Heart left ventricle (tissue), 16 donors: ENCODE measurements around the gene PADI2. TPM values are rescaled to one million over a fixed set of nuclear protein-coding genes. Genes with fewer than 3 reads are reported as not detected.

Experiments
- ATAC-seq, 4 donors: fragments of 200-7000 bp; cut with Tn5 transposase; one replicate each; pipeline ENCODE4 v1.9.1; 2020 to 2022; ENCODE audit warnings: moderate library complexity in 4 of 4, mild to moderate bottlenecking in 3 of 4, moderate number of reproducible peaks in 1 of 4
- DNase-seq, 5 donors: peaks; one replicate each; pipeline ENCODE4 v3.0.0-alpha.2; 2020
- H3K27ac ChIP-seq, 12 donors: fragments of 200-600 bp; sonication (generic) in 4 of 12; one replicate each; pipeline versions ENCODE4 v1.5.0 to v1.8.0; 2016 to 2022; ENCODE audit warnings: mild to moderate bottlenecking in 2 of 12
- H3K27me3 ChIP-seq, 9 donors: fragments of 200-600 bp; sonication (generic) in 2 of 9; one replicate each; pipeline versions ENCODE4 v1.5.1 to v1.8.0; 2016 to 2022; ENCODE audit warnings: mild to moderate bottlenecking in 3 of 9
- H3K36me3 ChIP-seq, 9 donors: fragments of 200-600 bp; sonication (generic) in 2 of 9; one replicate each; pipeline versions ENCODE4 v1.5.0 to v1.8.0; 2018 to 2022; ENCODE audit warnings: mild to moderate bottlenecking in 2 of 9
- H3K4me1 ChIP-seq, 12 donors: fragments of 200-600 bp; sonication (generic) in 4 of 12; one replicate each; pipeline versions ENCODE4 v1.5.0 to v1.8.0; 2016 to 2022; ENCODE audit warnings: mild to moderate bottlenecking in 3 of 12
- H3K4me3 ChIP-seq, 12 donors: fragments of 200-600 bp; sonication (generic) in 4 of 12; one replicate each; pipeline versions ENCODE4 v1.5.0 to v1.8.0; 2017 to 2022; ENCODE audit warnings: mild to moderate bottlenecking in 9 of 12, moderate library complexity in 4 of 12
- H3K9me3 ChIP-seq, 12 donors: fragments of 200-600 bp; sonication (generic) in 4 of 12; one replicate each; pipeline versions ENCODE4 v1.5.0 to v1.8.0; 2016 to 2022; ENCODE audit warnings: mild to moderate bottlenecking in 1 of 12
- CTCF ChIP-seq, 12 donors: fragments of 200-600 bp; sonication (generic) in 4 of 12; IDR thresholded peaks; one replicate each; pipeline versions ENCODE4 v1.5.0 to v1.8.0; 2018 to 2022; ENCODE audit warnings: antibody characterized with exemption in 12 of 12, mild to moderate bottlenecking in 5 of 12
- POLR2A ChIP-seq, 2 donors: fragments of 450-650 bp; IDR thresholded peaks; one replicate each; pipeline ENCODE4 v1.6.1; 2017; ENCODE audit warnings: antibody characterized with exemption in 2 of 2, mild to moderate bottlenecking in 2 of 2, moderate library complexity in 2 of 2
- WGBS, 4 donors: extraction: QIAGEN DNeasy Blood & Tissue Kit in 2 of 4; methylation state at CpG; one replicate each; pipeline versions ENCODE4 v1.1.5 to v1.1.7; 2013 to 2018; 5-methylcytosine and 5-hydroxymethylcytosine counted together
- intact Hi-C, 10 donors: fragments of 100-400 bp; cut with DNase I; formaldehyde crosslinking; loops; one replicate each; pipeline versions ENCODE4 v1.11.1 to v1.14.2; 2022
- polyA plus RNA-seq, 2 donors: library from polyadenylated mRNA; stranded (reverse); fragments of 200-250 nt; gene quantifications; one replicate each; pipeline ENCODE4 v1.2.3, GENCODE V29; 2013
- total RNA-seq, 9 donors: library from RNA; depleted of rRNA in 2 of 9; stranded (reverse); fragments of >200 nt in 2 of 9; fragmentation: NEBNext Ultra II Directional in 3 of 9; extraction: Animal tissue kit (Norgen Biotek cat#: 25700) in 3 of 9; gene quantifications; one replicate each; pipeline versions ENCODE4 v1.1.0 to v1.2.4, GENCODE V29; 2016 to 2023
- donor health status: ischemic (EF 13 %, LVEDD 7.1; RV severe dilation, severe dysfunction).
- donor health status: healthy with polysubstance abuse.
- donor health status: DM: no; HTN: yes; CAD: no.
- donor health status: DM: no; HTN: no; CAD: no.
- donor health status: ischemic (EF 25% LVEDD 6.9; RV normal size, moderate dysfunction).
- donor health status: ischemic (EF 25% LVEDD 5.7; RV mildly dilated, moderate dysfunction).
- donor health status: healthy.
- donor health status: DM: yes; HTN: yes; CAD: no.
- donor health status: ischemic (EF 35%, LVEDD 5.7; RV mildly dilated, moderate dysfunction).
- donor health status: nonischemic (EF 11% LVEDD 7.7; RV severe dilation, severe dysfunction).
- donor health status: DM: yes; HTN: yes; CAD: no.
- donor health status: PGD.
- donor health status: ischemic (EF 29% LVEDD 5.4; RV normal size, mild dysfunction).
- donor health status: nonischemic (EF 23%, LVEDD 6.1; RV moderate dilation, normal function).

The PADI2 gene
- total and polyA plus RNA-seq, 11 donors: 0.08 to 2.0 (median 0.49) TPM

GRCh38 chr1:17139637-17140036, 20.4 kb upstream of the PADI2 start:
- peaks cover 0 to 5% (median 0%) of the 10 kb centered on the region in 12 donors for H3K4me1 ChIP-seq
- no peak overlapping the region for H3K27ac ChIP-seq
- ATAC-seq: no peak
- H3K4me3 ChIP-seq: no peak overlapping the region
- DNase-seq: no peak
- intact Hi-C loops: no loop called here
- H3K36me3 ChIP-seq: no peaks in the 10 kb centered on the region
- TF ChIP-seq CTCF (IDR thresholded peaks at IDR 0.05): no peak
- no peak for TF ChIP-seq POLR2A (IDR thresholded peaks at IDR 0.05)
- peaks cover 0 to 3% (median 0%) of the 10 kb centered on the region in 12 donors for H3K9me3 ChIP-seq
- peaks cover 0 to 36% (median 3%) of the 10 kb centered on the region in 9 donors for H3K27me3 ChIP-seq

DNA sequence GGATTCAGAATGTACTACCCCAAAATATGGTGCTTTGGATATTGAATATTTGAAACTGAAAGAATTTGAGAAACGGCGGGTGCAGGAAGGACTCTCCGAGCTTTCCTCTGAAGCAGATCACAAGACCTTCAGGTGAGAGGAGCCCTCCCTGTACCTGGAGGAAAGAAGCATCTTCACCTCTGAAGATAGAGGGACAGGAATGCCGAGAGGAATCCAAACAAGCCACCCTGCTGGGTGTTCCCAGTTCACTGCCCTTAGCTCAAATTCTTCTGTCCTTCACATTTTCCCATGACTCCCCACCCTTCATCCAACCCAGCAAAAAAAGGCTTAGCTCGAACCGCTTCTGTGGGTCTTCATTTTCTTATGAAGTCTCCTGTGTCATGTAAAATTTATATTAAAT, 18.2 kb upstream of the PADI2 start:
- no peak for TF ChIP-seq CTCF (IDR thresholded peaks at IDR 0.05)
- no peak for TF ChIP-seq POLR2A (IDR thresholded peaks at IDR 0.05)
- intact Hi-C loops: no loop called here

DNA sequence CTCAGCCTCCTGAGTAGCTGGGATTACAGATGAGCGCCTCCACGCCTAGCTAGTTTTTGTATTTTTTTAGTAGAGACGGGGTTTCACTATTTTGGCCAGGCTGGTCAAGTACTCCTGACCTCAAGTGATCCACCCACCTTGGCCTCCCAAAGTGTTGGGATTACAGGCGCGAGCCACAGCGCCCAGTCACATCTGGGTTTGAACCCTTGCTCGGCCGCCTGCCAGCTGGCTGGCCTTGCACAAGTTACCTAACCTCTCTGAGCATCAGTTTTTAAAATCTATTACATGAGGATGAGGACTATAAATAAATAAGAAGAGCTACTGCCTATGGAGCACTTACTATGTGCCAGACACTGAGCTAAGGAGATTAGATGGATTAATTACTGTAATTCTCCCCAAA, 17.7 kb upstream of the PADI2 start:
- DNase-seq: no peak
- TF ChIP-seq POLR2A (IDR thresholded peaks at IDR 0.05) (no peak), CTCF (IDR thresholded peaks at IDR 0.05) (no peak)
- intact Hi-C loops: no loop called here
- Histone ChIP-seq H3K4me3 (no peak overlapping the region), H3K9me3 (no peaks in the 10 kb centered on the region), H3K27me3 (peaks cover 0 to 36% (median 3%) of the 10 kb centered on the region in 9 donors), H3K27ac (no peak overlapping the region), H3K4me1 (peaks cover 0 to 5% (median 0%) of the 10 kb centered on the region in 12 donors), H3K36me3 (no peaks in the 10 kb centered on the region)
- no peak for ATAC-seq
- 83 to 93% (median 88%) methylated on average over 8 of the region's 8 CpGs for WGBS, 4 donors

More for the DNA sequence above, 18.2 kb upstream of the PADI2 start:
- Histone ChIP-seq H3K27me3 (peaks cover 0 to 36% (median 3%) of the 10 kb centered on the region in 9 donors), H3K4me1 (peaks cover 0 to 5% (median 0%) of the 10 kb centered on the region in 12 donors), H3K4me3 (no peak overlapping the region), H3K9me3 (no peaks in the 10 kb centered on the region), H3K27ac (no peak overlapping the region), H3K36me3 (no peaks in the 10 kb centered on the region)
- ATAC-seq: no peak
- no peak for DNase-seq
- 51 to 60% (median 57%) methylated on average over 6 of the region's 6 CpGs for WGBS, 4 donors

- no peak for ATAC-seq
- Histone ChIP-seq H3K4me3 (no peak overlapping the region), H3K36me3 (no peaks in the 10 kb centered on the region), H3K4me1 (peaks cover 0 to 2% (median 0%) of the 10 kb centered on the region in 12 donors), H3K27me3 (peaks cover 0 to 36% (median 3%) of the 10 kb centered on the region in 9 donors), H3K27ac (no peak overlapping the region), H3K9me3 (no peaks in the 10 kb centered on the region)
- WGBS, 4 donors: 81 to 87% (median 84%) methylated on average over 13 of the region's 13 CpGs
- intact Hi-C loops: no loop called here
- TF ChIP-seq CTCF (IDR thresholded peaks at IDR 0.05) (no peak), POLR2A (IDR thresholded peaks at IDR 0.05) (no peak)
- DNase-seq: no peak
These were observed 16.9 kb upstream of the PADI2 start for GRCh38 chr1:17136145-17136544.
